ENCODE data around the gene ENTPD2. TPM values are rescaled to one million over a fixed set of nuclear protein-coding genes. Genes with fewer than 3 reads are reported as not detected.

Gene ENTPD2
- total RNA-seq, 1 donor from 2014 or later: 5.2 TPM

DNA sequence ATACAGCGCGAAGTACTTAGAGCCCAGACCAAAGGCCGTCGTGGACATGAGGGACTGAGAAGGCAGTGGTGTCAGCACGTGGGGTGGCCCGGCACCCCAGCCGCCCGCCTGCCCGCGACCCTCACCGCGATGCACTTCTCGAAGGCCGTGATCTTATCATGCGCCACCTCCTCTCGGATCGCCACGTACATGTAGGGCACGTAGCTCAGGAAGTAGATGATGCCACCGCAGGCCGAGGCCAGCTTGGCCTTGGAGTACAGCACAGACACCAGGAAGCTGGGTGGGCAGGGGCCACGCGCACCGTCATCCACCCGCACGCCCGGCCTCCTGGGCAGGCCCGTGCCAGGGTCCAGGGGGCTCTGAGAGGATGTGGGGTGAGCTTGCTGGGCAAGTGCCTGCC, 36.8 kb downstream of the ENTPD2 start:
- no peak overlapping the region for H3K27ac ChIP-seq (ENCODE audit: low read depth, low read length)
- H3K9me3 ChIP-seq (ENCODE audit: control insufficient read depth in 3 of 3, low read length in 3 of 3): no peaks in the 10 kb centered on the region
- H3K4me3 ChIP-seq (ENCODE audit: low read length in 3 of 3): no peak overlapping the region
- no peak overlapping the region for H3K9ac ChIP-seq (ENCODE audit: low read depth in 1 of 3, low read length in 3 of 3)
- no peaks in the 10 kb centered on the region for H3K27me3 ChIP-seq (ENCODE audit: control insufficient read depth in 3 of 3, insufficient read depth in 3 of 3, low read length in 3 of 3)
- no peaks in the 10 kb centered on the region for H3K4me1 ChIP-seq (ENCODE audit: control insufficient read depth in 3 of 3, insufficient read depth in 3 of 3, low read length in 3 of 3)
- H3K36me3 ChIP-seq (ENCODE audit: control insufficient read depth in 3 of 3, insufficient read depth in 3 of 3, low read length in 3 of 3): peaks cover 21 to 31% (median 25%) of the 10 kb centered on the region in 3 donors

DNA sequence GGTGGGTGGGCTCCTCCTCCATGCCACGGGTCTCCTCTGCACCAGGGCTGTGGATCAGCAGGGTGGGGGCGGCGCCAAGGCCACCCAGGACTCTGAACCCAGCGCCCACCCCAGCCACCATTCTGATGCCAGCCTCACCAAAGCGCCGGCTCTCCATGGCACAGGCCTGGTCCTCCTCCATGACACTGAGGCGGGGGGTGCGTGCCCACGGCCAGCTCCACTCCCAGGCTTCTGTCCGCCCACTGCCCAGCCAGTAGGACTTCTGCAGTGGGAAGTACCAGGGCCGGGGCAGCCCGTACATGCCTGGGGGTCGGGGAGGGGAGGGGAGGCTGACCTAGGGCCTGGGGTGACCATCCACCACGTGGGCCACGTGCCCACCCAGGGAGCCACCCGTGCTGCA, 37.4 kb downstream of the ENTPD2 start:
- peaks cover 24 to 33% (median 27%) of the 10 kb centered on the region in 3 donors for H3K36me3 ChIP-seq (ENCODE audit: control insufficient read depth in 3 of 3, insufficient read depth in 3 of 3, low read length in 3 of 3)

GRCh38 chr9:137015976-137016375, 37.9 kb downstream of the ENTPD2 start:
- peaks cover 22 to 35% (median 30%) of the 10 kb centered on the region in 3 donors for H3K36me3 ChIP-seq (ENCODE audit: control insufficient read depth in 3 of 3, insufficient read depth in 3 of 3, low read length in 3 of 3)
- no peak overlapping the region for H3K4me3 ChIP-seq (ENCODE audit: low read length in 3 of 3)
- H3K9ac ChIP-seq (ENCODE audit: low read depth in 1 of 3, low read length in 3 of 3): no peak overlapping the region

More for the DNA sequence above, 37.4 kb downstream of the ENTPD2 start:
- H3K4me1 ChIP-seq (ENCODE audit: control insufficient read depth in 3 of 3, insufficient read depth in 3 of 3, low read length in 3 of 3): no peaks in the 10 kb centered on the region
- H3K9me3 ChIP-seq (ENCODE audit: control insufficient read depth in 3 of 3, low read length in 3 of 3): no peaks in the 10 kb centered on the region
- no peak overlapping the region for H3K9ac ChIP-seq (ENCODE audit: low read depth in 1 of 3, low read length in 3 of 3)
- H3K27ac ChIP-seq (ENCODE audit: low read depth, low read length): no peak overlapping the region
- no peak overlapping the region for H3K4me3 ChIP-seq (ENCODE audit: low read length in 3 of 3)
- no peaks in the 10 kb centered on the region for H3K27me3 ChIP-seq (ENCODE audit: control insufficient read depth in 3 of 3, insufficient read depth in 3 of 3, low read length in 3 of 3)

DNA sequence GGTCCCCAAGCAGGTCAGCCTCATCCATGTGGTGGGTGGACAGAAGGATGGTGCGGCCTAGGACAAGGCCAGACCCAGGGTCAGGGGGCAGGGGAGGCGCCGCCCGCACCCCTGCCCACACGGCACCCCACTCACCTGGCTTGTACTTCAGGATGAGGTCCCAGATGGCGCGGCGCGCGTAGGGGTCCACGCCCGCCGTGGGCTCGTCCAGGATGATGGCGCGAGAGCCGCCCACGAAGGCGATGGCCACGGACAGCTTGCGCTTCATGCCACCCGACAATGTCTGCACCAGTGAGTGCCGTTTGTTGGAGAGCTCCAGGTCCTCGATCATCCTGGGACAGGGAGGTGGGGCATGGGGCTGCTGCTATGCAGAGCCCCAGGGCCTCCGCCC, 38.3 kb downstream of the ENTPD2 start:
- Histone ChIP-seq H3K9me3 (ENCODE audit: control insufficient read depth in 3 of 3, low read length in 3 of 3) (no peaks in the 10 kb centered on the region), H3K27ac (ENCODE audit: low read depth, low read length) (no peak overlapping the region), H3K27me3 (ENCODE audit: control insufficient read depth in 3 of 3, insufficient read depth in 3 of 3, low read length in 3 of 3) (no peaks in the 10 kb centered on the region), H3K36me3 (ENCODE audit: control insufficient read depth in 3 of 3, insufficient read depth in 3 of 3, low read length in 3 of 3) (peaks cover 21 to 35% (median 30%) of the 10 kb centered on the region in 3 donors), H3K9ac (ENCODE audit: low read depth in 1 of 3, low read length in 3 of 3) (no peak overlapping the region), H3K4me1 (ENCODE audit: control insufficient read depth in 3 of 3, insufficient read depth in 3 of 3, low read length in 3 of 3) (no peaks in the 10 kb centered on the region), H3K4me3 (ENCODE audit: low read length in 3 of 3) (no peak overlapping the region)

More at GRCh38 chr9:137015976-137016375, 37.9 kb downstream of the ENTPD2 start:
- no peaks in the 10 kb centered on the region for H3K9me3 ChIP-seq (ENCODE audit: control insufficient read depth in 3 of 3, low read length in 3 of 3)
- H3K27ac ChIP-seq (ENCODE audit: low read depth, low read length): no peak overlapping the region
- H3K4me1 ChIP-seq (ENCODE audit: control insufficient read depth in 3 of 3, insufficient read depth in 3 of 3, low read length in 3 of 3): no peaks in the 10 kb centered on the region
- no peaks in the 10 kb centered on the region for H3K27me3 ChIP-seq (ENCODE audit: control insufficient read depth in 3 of 3, insufficient read depth in 3 of 3, low read length in 3 of 3)

DNA sequence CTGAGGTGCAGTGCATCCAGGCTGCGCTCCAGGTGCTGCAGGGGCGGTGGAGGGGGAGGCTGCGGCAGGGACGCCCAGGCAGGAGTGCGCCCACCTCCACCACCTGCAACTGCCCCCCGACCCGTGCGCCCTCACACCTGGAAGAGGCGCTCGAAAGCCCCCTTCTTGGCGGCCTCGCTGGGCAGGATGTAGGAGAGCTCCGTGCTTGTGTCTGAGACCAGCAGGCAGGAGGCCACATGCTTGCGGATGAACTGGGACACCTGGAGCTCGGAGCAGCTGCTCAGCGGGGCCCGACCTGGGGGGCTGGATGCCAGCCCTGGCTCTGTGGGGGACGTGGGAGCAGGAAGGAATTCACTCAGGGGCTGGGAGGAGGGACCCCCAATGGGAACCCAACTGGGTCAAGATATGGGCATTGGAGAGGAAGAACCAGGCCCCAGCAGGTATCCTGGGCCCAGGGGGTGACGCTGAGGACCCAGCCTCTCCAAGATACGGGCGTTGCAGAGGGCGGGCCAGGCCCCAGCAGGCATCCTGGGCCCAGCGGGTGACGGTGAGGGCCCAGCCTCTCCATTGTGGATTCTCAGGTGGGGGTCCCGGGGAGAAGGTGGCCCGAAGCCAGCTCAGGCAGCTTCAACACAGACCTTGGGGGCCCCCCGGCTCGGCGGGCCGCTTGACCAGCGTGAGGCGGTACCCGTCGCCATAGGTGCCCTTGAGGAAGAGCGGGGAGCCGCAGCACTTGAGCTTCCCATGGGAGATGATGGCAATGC, 38.9 kb downstream of the ENTPD2 start:
- H3K4me3 ChIP-seq (ENCODE audit: low read length in 3 of 3): no peak overlapping the region
- no peaks in the 10 kb centered on the region for H3K27me3 ChIP-seq (ENCODE audit: control insufficient read depth in 3 of 3, insufficient read depth in 3 of 3, low read length in 3 of 3)
- no peaks in the 10 kb centered on the region for H3K9me3 ChIP-seq (ENCODE audit: control insufficient read depth in 3 of 3, low read length in 3 of 3)
- no peak overlapping the region for H3K27ac ChIP-seq (ENCODE audit: low read depth, low read length)
- H3K36me3 ChIP-seq (ENCODE audit: control insufficient read depth in 3 of 3, insufficient read depth in 3 of 3, low read length in 3 of 3): peaks cover 21 to 35% (median 30%) of the 10 kb centered on the region in 3 donors
- no peak overlapping the region for H3K9ac ChIP-seq (ENCODE audit: low read depth in 1 of 3, low read length in 3 of 3)
- no peaks in the 10 kb centered on the region for H3K4me1 ChIP-seq (ENCODE audit: control insufficient read depth in 3 of 3, insufficient read depth in 3 of 3, low read length in 3 of 3)

DNA sequence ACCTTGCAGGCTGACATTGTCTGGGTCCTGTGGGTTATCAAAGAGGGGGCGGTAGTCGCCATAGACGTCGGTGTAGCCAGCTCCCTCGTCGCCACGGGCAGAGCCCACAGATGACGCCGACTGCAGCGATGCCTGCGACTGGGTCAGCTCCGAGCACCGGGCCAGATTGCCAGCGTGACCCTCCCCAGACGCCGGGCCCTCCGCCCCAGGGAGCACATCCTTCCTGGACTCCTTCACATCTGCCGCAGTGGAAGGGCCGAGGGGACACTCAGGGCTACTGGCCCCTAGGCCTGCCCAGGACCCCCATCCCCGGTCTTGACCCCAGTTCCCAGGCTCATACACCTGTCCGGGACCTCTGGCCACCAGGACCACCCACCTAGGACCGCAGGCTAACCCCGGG, 39.7 kb downstream of the ENTPD2 start:
- Histone ChIP-seq H3K9ac (ENCODE audit: low read depth in 1 of 3, low read length in 3 of 3) (no peak overlapping the region), H3K27ac (ENCODE audit: low read depth, low read length) (no peak overlapping the region), H3K27me3 (ENCODE audit: control insufficient read depth in 3 of 3, insufficient read depth in 3 of 3, low read length in 3 of 3) (no peaks in the 10 kb centered on the region), H3K4me3 (ENCODE audit: low read length in 3 of 3) (no peak overlapping the region), H3K4me1 (ENCODE audit: control insufficient read depth in 3 of 3, insufficient read depth in 3 of 3, low read length in 3 of 3) (no peaks in the 10 kb centered on the region), H3K36me3 (ENCODE audit: control insufficient read depth in 3 of 3, insufficient read depth in 3 of 3, low read length in 3 of 3) (peaks cover 25 to 41% (median 36%) of the 10 kb centered on the region in 3 donors), H3K9me3 (ENCODE audit: control insufficient read depth in 3 of 3, low read length in 3 of 3) (no peaks in the 10 kb centered on the region)

DNA sequence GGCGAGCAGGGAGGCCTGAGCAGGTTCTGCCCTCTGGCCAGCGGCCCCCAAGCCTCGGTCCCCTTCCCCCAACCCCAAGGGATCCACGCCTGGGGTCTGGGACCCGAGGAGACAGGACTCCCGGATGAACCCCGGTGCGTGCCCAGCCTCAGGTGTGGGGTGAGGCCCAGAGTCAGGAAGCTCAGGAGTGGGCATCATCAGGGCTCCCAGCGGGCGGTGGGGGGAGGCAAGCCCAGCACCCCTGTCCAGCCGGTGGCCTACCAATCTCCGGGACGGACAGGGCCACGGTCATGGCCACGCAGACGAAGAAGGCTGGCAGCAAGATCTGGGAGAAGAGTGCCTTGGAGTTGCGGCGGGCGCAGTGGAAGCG, 40.3 kb downstream of the ENTPD2 start:
- Histone ChIP-seq H3K9ac (ENCODE audit: low read depth in 1 of 3, low read length in 3 of 3) (no peak overlapping the region), H3K27me3 (ENCODE audit: control insufficient read depth in 3 of 3, insufficient read depth in 3 of 3, low read length in 3 of 3) (no peaks in the 10 kb centered on the region), H3K27ac (ENCODE audit: low read depth, low read length) (no peak overlapping the region), H3K4me1 (ENCODE audit: control insufficient read depth in 3 of 3, insufficient read depth in 3 of 3, low read length in 3 of 3) (no peaks in the 10 kb centered on the region), H3K9me3 (ENCODE audit: control insufficient read depth in 3 of 3, low read length in 3 of 3) (no peaks in the 10 kb centered on the region), H3K36me3 (ENCODE audit: control insufficient read depth in 3 of 3, insufficient read depth in 3 of 3, low read length in 3 of 3) (peaks cover 25 to 39% (median 36%) of the 10 kb centered on the region in 3 donors), H3K4me3 (ENCODE audit: low read length in 3 of 3) (no peak overlapping the region)

- Histone ChIP-seq H3K4me3 (ENCODE audit: low read length in 3 of 3) (no peak overlapping the region), H3K36me3 (ENCODE audit: control insufficient read depth in 3 of 3, insufficient read depth in 3 of 3, low read length in 3 of 3) (peaks cover 25 to 39% (median 36%) of the 10 kb centered on the region in 3 donors)
Measured at GRCh38 chr9:137012694-137013570, 40.9 kb downstream of the ENTPD2 start.

GRCh38 chr9:137011907-137012675, 41.8 kb downstream of the ENTPD2 start:
- Histone ChIP-seq H3K27me3 (ENCODE audit: control insufficient read depth in 3 of 3, insufficient read depth in 3 of 3, low read length in 3 of 3) (no peaks in the 10 kb centered on the region), H3K4me3 (ENCODE audit: low read length in 3 of 3) (no peak overlapping the region), H3K9ac (ENCODE audit: low read depth in 1 of 3, low read length in 3 of 3) (no peak overlapping the region), H3K36me3 (ENCODE audit: control insufficient read depth in 3 of 3, insufficient read depth in 3 of 3, low read length in 3 of 3) (peaks cover 22 to 35% (median 34%) of the 10 kb centered on the region in 3 donors), H3K27ac (ENCODE audit: low read depth, low read length) (no peak overlapping the region), H3K4me1 (ENCODE audit: control insufficient read depth in 3 of 3, insufficient read depth in 3 of 3, low read length in 3 of 3) (no peaks in the 10 kb centered on the region), H3K9me3 (ENCODE audit: control insufficient read depth in 3 of 3, low read length in 3 of 3) (no peaks in the 10 kb centered on the region)

More at GRCh38 chr9:137012694-137013570, 40.9 kb downstream of the ENTPD2 start:
- no peak overlapping the region for H3K27ac ChIP-seq (ENCODE audit: low read depth, low read length)
- no peaks in the 10 kb centered on the region for H3K27me3 ChIP-seq (ENCODE audit: control insufficient read depth in 3 of 3, insufficient read depth in 3 of 3, low read length in 3 of 3)
- no peaks in the 10 kb centered on the region for H3K9me3 ChIP-seq (ENCODE audit: control insufficient read depth in 3 of 3, low read length in 3 of 3)
- no peak overlapping the region for H3K9ac ChIP-seq (ENCODE audit: low read depth in 1 of 3, low read length in 3 of 3)
- no peaks in the 10 kb centered on the region for H3K4me1 ChIP-seq (ENCODE audit: control insufficient read depth in 3 of 3, insufficient read depth in 3 of 3, low read length in 3 of 3)

Data from skeletal muscle tissue (tissue), 4 donors.